LNCAP (cell line): ENCODE measurements around the gene TRMT10B.

Source experiments
- CTCF ChIP-seq: fragments of 450-650 bp; IDR thresholded peaks from 2 replicates; pipeline ENCODE4 v1.5.1; 2017; ENCODE audit warnings: mild to moderate bottlenecking

The TRMT10B gene

DNA sequence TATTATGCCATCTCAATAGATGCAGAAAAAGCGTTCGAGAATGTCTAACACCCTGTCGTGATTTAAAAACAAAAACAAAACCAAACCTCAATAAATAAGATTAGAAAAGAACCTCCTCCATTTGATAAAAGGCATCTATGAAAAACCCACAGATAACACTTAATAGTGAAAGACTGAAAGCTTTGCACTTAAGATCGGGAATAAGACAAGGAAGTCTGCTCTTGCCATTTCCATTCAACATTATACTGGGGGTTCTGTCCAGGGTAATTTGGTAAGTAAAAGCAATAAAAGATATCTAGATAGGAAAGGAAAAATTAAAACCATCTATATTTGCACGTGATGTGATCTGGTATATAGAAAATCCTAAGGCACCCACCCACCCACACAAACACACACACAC, 38.5 kb downstream of the TRMT10B start:
- TF ChIP-seq CTCF, result no peak

GRCh38 chr9:37796232-37796631, 42.6 kb downstream of the TRMT10B start:
- no peak for TF ChIP-seq CTCF

- TF ChIP-seq CTCF, result no peak
Observed at GRCh38 chr9:37798677-37799076, 45.1 kb downstream of the TRMT10B start.

DNA sequence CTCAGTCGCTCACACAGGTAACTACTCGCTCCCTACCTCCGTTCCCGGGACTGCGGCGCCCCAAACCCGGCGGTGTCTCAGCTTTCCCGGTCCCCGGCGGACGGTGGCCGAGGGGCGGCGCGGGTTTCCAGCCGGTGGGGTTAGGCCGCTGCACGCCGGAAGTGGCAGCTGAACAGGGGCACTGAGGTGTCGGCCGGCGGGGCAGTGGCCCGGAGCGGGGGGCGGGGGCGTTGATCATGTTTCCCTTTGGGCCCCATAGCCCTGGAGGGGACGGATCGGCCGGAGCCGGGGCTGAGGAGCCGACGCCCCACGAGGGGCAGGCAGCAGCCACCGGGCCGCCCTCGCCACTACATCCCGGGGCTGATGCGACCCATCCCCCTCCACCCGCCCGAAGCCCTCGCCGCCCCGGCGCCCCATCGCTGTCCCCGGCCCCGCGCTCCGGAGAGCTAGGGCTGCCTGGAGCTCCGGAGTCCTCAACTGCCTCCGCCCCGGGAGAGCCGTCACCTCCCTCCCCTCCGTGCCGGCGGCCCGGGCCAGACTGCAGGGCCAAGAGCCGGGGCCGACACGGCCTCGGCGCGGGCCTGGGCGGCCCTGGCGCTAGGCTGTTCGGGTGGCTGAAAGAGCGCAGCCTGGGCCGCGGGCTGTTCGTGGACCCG, 47.2 kb downstream of the TRMT10B start, which contains the start of gene DCAF10:
Gene DCAF10 (plus strand): TSS at position 167 of the 656 bp plus-strand sequence. CDS start 70 bp downstream, at position 237.
- no peak for TF ChIP-seq CTCF

GRCh38 chr9:37801287-37801850, 47.8 kb downstream of the TRMT10B start:
- TF ChIP-seq CTCF, result no peak

- no peak for TF ChIP-seq CTCF
Observed at GRCh38 chr9:37801959-37802711, 48.5 kb downstream of the TRMT10B start.

GRCh38 chr9:37806271-37806670, 52.7 kb downstream of the TRMT10B start:
- TF ChIP-seq CTCF, result no peak
